Measurements from ENCODE around the gene NKAIN1. TPM values are rescaled to one million over a fixed set of nuclear protein-coding genes. Genes with fewer than 3 reads are reported as not detected.
"Not testable (repeated sequence)": the region's sequence is repeated elsewhere in the genome, so short reads cannot be mapped to it uniquely, and the experiment has no call there.

NKAIN1 gene
- total RNA-seq, 2 experiments from 2014 or later, result not detected

DNA sequence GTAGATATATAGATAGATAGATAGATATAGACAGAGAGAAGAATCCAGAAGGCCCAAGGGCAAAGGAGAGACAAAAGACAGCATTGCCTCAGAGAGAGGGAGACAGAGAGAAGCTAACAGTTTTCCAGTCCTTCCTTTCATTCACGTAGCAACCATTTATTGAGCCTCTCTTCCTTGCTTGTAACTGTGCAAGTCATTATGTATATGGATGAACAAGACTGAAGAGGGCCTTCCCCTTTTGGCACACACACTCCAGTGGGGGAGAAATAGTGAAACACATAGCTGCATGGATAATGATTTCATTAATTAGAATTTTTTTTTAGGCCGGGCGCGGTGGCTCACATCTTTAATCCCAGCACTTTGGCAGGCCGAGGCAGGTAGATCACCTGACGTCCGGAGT lies 99.4 kb downstream of the NKAIN1 start:
- Histone ChIP-seq H3K9me2 (ENCODE audit: insufficient read depth, low read length) (no peaks in the 10 kb centered on the region), H3K36me3 (ENCODE audit: insufficient read depth, low read length) (no peaks in the 10 kb centered on the region), H3K9me3 (ENCODE audit: low read length) (no peaks in the 10 kb centered on the region), H3K4me2 (ENCODE audit: low read length) (no peak overlapping the region), H3K27ac (ENCODE audit: low read depth, low read length, poor library complexity, severe bottlenecking) (no peak overlapping the region), H3K79me2 (ENCODE audit: insufficient read depth, low read depth, low read length) (no peaks in the 10 kb centered on the region), H4K20me1 (ENCODE audit: insufficient read depth, low read length) (no peaks in the 10 kb centered on the region), H2AFZ (ENCODE audit: low read length) (no peak overlapping the region), H3K4me1 (ENCODE audit: insufficient read depth, low read length, poor library complexity, severe bottlenecking) (no peaks in the 10 kb centered on the region), H3K4me3 (ENCODE audit: low read depth, low read length, poor library complexity, severe bottlenecking) (no peak overlapping the region)
- intact Hi-C loops (cut with micrococcal nuclease; ENCODE audit: unreplicated experiment), result no loop called here
- BruUV-seq (replicated peaks), result no TSS peak
- TF ChIP-seq, protein P1, sequence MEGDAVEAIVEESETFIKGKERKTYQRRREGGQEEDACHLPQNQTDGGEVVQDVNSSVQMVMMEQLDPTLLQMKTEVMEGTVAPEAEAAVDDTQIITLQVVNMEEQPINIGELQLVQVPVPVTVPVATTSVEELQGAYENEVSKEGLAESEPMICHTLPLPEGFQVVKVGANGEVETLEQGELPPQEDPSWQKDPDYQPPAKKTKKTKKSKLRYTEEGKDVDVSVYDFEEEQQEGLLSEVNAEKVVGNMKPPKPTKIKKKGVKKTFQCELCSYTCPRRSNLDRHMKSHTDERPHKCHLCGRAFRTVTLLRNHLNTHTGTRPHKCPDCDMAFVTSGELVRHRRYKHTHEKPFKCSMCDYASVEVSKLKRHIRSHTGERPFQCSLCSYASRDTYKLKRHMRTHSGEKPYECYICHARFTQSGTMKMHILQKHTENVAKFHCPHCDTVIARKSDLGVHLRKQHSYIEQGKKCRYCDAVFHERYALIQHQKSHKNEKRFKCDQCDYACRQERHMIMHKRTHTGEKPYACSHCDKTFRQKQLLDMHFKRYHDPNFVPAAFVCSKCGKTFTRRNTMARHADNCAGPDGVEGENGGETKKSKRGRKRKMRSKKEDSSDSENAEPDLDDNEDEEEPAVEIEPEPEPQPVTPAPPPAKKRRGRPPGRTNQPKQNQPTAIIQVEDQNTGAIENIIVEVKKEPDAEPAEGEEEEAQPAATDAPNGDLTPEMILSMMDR (conservative IDR thresholded peaks at IDR 0.05; ENCODE audit: low read length), result no peak
- TF ChIP-seq EZH2phosphoT487 (IDR thresholded peaks at IDR 0.05; ENCODE audit: borderline replicate concordance, low read depth, low read length), result no peak
- ChIA-PET POLR2A (no interaction called here), CTCF (ENCODE audit: unreplicated experiment) (no interaction called here)
- DNase-seq (ENCODE audit: low spot score), result no peak

DNA sequence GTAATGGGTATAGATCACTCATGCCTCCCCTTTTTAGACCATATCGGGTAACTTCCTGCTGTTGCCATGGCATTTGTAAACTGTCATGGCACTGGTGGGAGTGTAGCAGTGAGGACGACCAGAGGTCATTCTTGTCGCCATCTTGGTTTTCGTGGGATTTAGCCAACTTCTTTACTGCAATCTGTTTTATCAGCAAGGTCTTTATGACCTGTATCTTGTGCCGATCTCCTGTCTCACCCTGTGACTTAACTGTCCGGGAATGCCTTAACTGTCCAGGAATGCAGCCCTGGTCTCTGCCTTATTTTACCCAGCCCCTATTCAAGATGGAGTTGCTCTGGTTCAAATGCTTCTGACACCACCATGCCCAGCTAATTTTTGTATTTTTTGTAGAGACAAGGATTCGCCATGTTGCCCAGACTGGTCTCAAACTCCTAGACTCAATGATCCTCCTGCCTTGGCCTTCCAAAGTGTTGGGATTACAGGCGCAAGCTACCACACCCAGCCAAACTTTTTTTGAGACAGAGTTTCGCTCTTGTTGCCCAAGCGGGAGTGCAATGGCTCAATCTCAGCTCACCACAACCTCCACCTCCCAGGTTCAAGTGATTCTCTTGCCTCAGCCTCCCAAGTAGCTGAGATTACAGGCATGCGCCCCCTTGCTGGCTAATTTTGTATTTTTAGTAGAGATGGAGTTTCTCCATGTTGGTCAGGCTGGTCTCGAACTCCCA lies 100.7 kb downstream of the NKAIN1 start:
- POLR2A ChIA-PET, result interaction anchor here (0.6 kb wide), 1 partner anchor 9 kb away, joined by 5 read pairs; no protein-coding TSS in a partner anchor
- CTCF ChIA-PET (ENCODE audit: unreplicated experiment); BruUV-seq (replicated peaks): not testable (repeated sequence)

DNA sequence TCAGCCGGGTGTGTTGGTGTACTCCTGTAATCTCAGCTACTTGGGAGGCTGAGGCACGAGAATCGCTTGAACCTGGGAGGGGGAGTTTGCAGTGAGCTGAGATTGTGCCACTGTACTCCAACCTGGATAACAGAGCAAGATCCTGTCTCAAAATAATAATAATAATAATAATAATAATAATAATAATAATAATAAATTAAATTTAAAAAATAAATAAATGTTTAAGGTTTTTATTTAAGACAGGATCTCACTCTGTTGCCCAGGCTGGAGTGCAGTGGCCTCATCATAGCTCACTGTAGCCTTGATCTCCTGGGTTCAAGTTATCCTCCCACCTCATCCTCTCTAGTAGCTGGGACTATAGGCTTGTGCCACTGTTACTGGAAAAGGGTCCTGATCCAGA lies 101.8 kb downstream of the NKAIN1 start:
- H3K4me1 ChIP-seq (ENCODE audit: insufficient read depth, low read length, poor library complexity, severe bottlenecking); DNase-seq (ENCODE audit: low spot score); H3K4me3 ChIP-seq (ENCODE audit: low read depth, low read length, poor library complexity, severe bottlenecking); H3K9me2 ChIP-seq (ENCODE audit: insufficient read depth, low read length); H3K4me2 ChIP-seq (ENCODE audit: low read length); H3K9me3 ChIP-seq (ENCODE audit: low read length); H4K20me1 ChIP-seq (ENCODE audit: insufficient read depth, low read length); H3K79me2 ChIP-seq (ENCODE audit: insufficient read depth, low read depth, low read length); H2AFZ ChIP-seq (ENCODE audit: low read length); POLR2A ChIA-PET; CTCF ChIA-PET (ENCODE audit: unreplicated experiment); H3K27ac ChIP-seq (ENCODE audit: low read depth, low read length, poor library complexity, severe bottlenecking); H3K36me3 ChIP-seq (ENCODE audit: insufficient read depth, low read length); intact Hi-C loops (cut with micrococcal nuclease; ENCODE audit: unreplicated experiment); BruUV-seq (replicated peaks): not testable (repeated sequence)

More for the DNA sequence above, 100.7 kb downstream of the NKAIN1 start:
- H2AFZ ChIP-seq (ENCODE audit: low read length); intact Hi-C loops (cut with micrococcal nuclease; ENCODE audit: unreplicated experiment); DNase-seq (ENCODE audit: low spot score); H3K4me1 ChIP-seq (ENCODE audit: insufficient read depth, low read length, poor library complexity, severe bottlenecking); H3K4me3 ChIP-seq (ENCODE audit: low read depth, low read length, poor library complexity, severe bottlenecking); H3K4me2 ChIP-seq (ENCODE audit: low read length); H4K20me1 ChIP-seq (ENCODE audit: insufficient read depth, low read length); H3K27ac ChIP-seq (ENCODE audit: low read depth, low read length, poor library complexity, severe bottlenecking); H3K9me3 ChIP-seq (ENCODE audit: low read length); H3K36me3 ChIP-seq (ENCODE audit: insufficient read depth, low read length); H3K79me2 ChIP-seq (ENCODE audit: insufficient read depth, low read depth, low read length); H3K9me2 ChIP-seq (ENCODE audit: insufficient read depth, low read length): not testable (repeated sequence)

Data from OCI-LY7 (cell line).